Large intestine (tissue), 3 donors: ENCODE measurements around the gene IGF2BP2. TPM values are rescaled to one million over a fixed set of nuclear protein-coding genes. Genes with fewer than 3 reads are reported as not detected.
"Not testable (repeated sequence)": the region's sequence is repeated elsewhere in the genome, so short reads cannot be mapped to it uniquely, and the experiment has no call there.

Experiments
- DNase-seq, 2 donors: peaks; one replicate each; pipeline versions ENCODE4 v3.0.0 to v3.0.0-alpha.2; 2013
- H3K27ac ChIP-seq: one replicate; pipeline ENCODE4 v1.5.1; 2013; ENCODE audit warnings: low read length
- H3K27me3 ChIP-seq: 2 replicates; pipeline ENCODE4 v1.6.1; 2013; ENCODE audit warnings: low read length; ENCODE audit not compliant: control insufficient read depth, insufficient read depth
- H3K36me3 ChIP-seq: 2 replicates; pipeline ENCODE4 v1.6.1; 2013; ENCODE audit warnings: low read length; ENCODE audit not compliant: control insufficient read depth, insufficient read depth
- H3K4me1 ChIP-seq: one replicate; pipeline ENCODE4 v1.6.1; 2013; ENCODE audit warnings: low read length; ENCODE audit not compliant: control insufficient read depth, insufficient read depth
- H3K4me3 ChIP-seq: one replicate; pipeline ENCODE4 v1.5.1; 2013; ENCODE audit warnings: low read length
- H3K9me3 ChIP-seq: one replicate; pipeline ENCODE4 v1.6.1; 2013; ENCODE audit warnings: mild to moderate bottlenecking, low read depth, low read length, moderate library complexity; ENCODE audit not compliant: control insufficient read depth
- WGBS: methylation state at CpG from one replicate; pipeline ENCODE4 v1.1.5; 2013; ENCODE audit warnings: low lambda C conversion rate; ENCODE audit not compliant: insufficient coverage; 5-methylcytosine and 5-hydroxymethylcytosine counted together
- polyA plus RNA-seq: library from polyadenylated mRNA; unstranded; fragments of 120-200 nt; gene quantifications from one replicate; pipeline ENCODE4 v1.2.1, GENCODE V29; 2013

IGF2BP2 gene
- polyA plus RNA-seq, 1 donor = 87.7 TPM

DNA sequence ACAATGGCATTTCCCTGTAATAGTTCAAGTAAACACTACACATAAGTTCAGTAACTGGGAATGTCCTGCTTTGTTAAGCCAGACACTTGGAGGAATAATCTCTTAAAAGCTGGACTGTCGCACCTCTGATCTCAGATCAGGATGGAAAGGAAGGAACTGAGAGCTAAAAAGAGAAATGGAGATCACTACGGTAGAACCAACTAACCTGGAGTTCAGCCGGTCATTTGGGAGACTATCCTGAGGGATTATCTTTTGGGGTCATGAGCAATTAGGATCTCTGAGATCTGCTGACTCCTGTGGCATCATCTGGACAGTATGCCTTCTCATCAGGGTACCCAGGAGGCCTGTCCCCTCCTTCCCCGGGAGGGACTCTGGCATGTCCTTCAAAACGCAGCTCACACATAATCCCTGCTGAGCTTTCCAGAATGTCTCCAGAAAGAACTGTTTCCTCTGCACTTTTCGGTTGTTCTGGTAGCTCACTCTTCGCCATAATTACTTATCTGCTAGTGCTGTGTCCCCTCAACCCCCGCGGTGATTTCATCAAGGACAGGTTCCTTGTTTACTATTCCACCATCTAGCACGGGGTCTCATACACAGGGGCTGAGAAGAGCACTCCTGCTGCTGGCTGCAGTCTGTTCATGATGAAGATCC, 123.1 kb downstream of the IGF2BP2 start:
- Histone ChIP-seq H3K4me3 (no peak overlapping the region), H3K36me3 (no peaks in the 10 kb centered on the region), H3K27me3 (no peaks in the 10 kb centered on the region), H3K9me3 (no peaks in the 10 kb centered on the region), H3K4me1 (peaks cover 13% of the 10 kb centered on the region), H3K27ac (peak overlapping the region; percentile 57)
- DNase-seq = peak in 1 of 2 donors; percentile 49
- no CpG with 5 or more reads among the region's 10 CpGs for WGBS

DNA sequence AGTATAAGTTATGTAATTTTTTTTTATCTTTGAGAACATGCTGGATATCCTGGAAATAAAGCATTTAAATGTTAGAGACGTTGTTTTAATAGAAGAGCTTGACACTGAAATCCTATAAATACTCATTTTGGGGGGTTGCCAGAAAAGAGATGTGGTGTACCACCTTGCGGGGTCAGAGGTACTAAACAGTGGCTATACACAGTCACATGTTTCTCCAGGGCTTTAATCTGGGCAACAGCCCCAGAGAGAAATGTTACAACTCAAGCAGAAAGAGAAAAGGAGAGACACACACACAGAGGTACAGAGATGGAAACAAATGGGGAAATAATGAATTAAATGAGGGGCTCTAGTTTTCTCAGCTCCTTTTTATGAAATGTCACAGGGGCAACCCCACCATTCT, 124.9 kb downstream of the IGF2BP2 start:
- peaks cover 2% of the 10 kb centered on the region for H3K36me3 ChIP-seq
- H3K27me3 ChIP-seq = no peaks in the 10 kb centered on the region
- DNase-seq = no peak
- no peaks in the 10 kb centered on the region for H3K9me3 ChIP-seq
- 100% methylated on average over 2 of the region's 2 CpGs for WGBS
- H3K27ac ChIP-seq = no peak overlapping the region
- no peak overlapping the region for H3K4me3 ChIP-seq
- H3K4me1 ChIP-seq = peaks cover 13% of the 10 kb centered on the region

DNA sequence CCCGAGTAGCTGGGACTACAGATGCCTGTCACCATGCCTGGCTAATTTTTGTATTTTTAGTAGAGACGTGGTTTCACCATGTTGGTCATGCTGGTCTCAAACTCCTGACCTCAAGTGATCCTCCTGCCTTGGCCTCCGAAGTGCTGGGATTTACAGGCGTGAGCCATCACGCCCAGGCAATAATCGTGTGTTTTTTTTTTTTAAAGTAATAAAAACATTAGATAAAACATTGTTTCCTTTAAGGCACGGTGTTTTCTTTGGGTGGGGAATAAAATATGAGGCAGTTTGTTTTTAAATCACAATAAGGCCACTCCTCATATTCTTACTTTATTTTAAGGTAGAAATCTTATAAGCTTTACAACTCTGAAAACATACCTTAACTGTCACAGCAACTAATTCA, 127.6 kb downstream of the IGF2BP2 start:
- not testable (repeated sequence) for H3K4me1 ChIP-seq, H3K27me3 ChIP-seq, H3K4me3 ChIP-seq, H3K9me3 ChIP-seq, H3K36me3 ChIP-seq, H3K27ac ChIP-seq, DNase-seq
- WGBS = no CpG with 5 or more reads among the region's 7 CpGs

DNA sequence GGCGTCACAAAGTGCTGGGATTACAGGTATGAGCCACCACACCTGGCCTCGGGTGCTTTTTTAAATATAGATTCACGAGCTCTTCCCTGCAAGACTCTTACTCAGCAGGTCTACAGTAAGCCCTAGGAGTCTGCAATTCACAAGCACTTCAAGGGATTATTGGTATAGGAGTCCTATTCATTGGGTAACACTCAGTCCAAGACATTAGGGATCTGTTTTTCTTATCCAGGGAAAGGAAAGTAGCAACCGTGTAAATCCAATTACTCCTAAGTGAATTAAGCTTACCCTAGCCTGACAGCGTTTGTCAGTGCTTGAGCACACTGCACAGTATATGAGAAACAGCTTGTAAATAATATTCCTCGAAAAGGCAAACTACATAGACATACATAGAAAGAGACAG, 128.8 kb downstream of the IGF2BP2 start:
- Histone ChIP-seq H3K27me3 (no peaks in the 10 kb centered on the region), H3K4me3 (no peak overlapping the region), H3K4me1 (no peaks in the 10 kb centered on the region), H3K36me3 (peaks cover 18% of the 10 kb centered on the region), H3K27ac (peak overlapping the region; percentile 14), H3K9me3 (no peaks in the 10 kb centered on the region)
- DNase-seq = no peak
- 54% methylated on average over 2 of the region's 6 CpGs for WGBS

DNA sequence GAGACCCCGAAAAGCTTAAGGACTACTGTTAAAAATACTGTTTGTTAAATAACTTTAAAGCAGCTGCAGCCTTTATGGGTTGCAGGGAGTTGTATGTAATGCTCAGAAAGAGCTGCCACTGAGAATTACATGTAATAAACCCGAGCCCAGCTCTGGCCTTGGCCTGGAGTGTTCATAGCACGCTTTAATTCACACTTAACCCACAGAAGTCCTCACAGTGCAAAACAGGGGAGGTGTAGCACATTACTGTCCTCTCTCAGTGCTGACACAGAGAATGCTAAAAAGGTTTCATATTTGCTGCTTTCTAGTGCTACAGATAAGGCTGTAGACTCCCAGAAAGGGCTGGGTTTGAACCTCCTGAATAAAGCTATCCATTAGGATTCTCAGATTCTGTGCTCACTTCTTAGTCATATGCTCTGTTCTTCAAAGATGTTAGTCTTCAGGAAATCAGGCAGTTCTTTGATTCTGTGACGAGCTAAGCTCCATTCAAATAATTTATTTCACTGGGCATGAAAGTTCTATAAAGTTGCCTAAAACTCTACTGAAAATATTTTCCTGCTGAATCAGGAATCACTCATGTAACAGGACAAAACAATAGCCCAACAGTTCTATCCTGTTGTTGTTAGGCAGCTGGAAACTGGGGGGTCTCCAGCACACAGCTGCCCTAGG, 130.7 kb downstream of the IGF2BP2 start:
- Histone ChIP-seq H3K36me3 (peaks cover 21% of the 10 kb centered on the region), H3K27me3 (no peaks in the 10 kb centered on the region), H3K4me1 (peaks cover 2% of the 10 kb centered on the region), H3K9me3 (no peaks in the 10 kb centered on the region), H3K4me3 (no peak overlapping the region), H3K27ac (no peak overlapping the region)
- WGBS = no CpG with 5 or more reads among the region's 4 CpGs
- DNase-seq = no peak

DNA sequence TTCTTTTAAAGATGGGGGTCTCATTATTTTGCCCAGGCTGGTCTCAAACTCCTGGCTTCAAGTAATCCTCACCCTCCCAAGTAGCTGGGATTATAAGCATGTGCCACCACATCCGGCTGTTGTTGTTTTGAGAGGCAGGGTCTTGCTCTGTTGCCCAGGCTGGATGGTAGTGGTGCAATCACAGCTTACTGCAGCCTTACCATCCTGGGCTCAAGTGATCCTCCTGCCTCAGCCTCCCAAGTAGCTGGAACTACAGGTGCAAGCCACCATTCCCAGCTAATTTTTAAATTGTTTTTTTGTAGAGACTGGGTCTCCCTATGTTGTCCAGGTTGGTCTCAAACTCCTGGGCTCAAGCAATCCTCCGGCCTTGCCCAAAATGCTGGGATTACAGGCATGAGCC, 133.2 kb downstream of the IGF2BP2 start:
- Histone ChIP-seq H3K27me3 (no peaks in the 10 kb centered on the region), H3K9me3 (no peaks in the 10 kb centered on the region), H3K27ac (no peak overlapping the region), H3K4me3 (no peak overlapping the region), H3K36me3 (peaks cover 40% of the 10 kb centered on the region), H3K4me1 (peaks cover 2% of the 10 kb centered on the region)
- WGBS = no CpG with 5 or more reads among the region's 2 CpGs
- DNase-seq = no peak

DNA sequence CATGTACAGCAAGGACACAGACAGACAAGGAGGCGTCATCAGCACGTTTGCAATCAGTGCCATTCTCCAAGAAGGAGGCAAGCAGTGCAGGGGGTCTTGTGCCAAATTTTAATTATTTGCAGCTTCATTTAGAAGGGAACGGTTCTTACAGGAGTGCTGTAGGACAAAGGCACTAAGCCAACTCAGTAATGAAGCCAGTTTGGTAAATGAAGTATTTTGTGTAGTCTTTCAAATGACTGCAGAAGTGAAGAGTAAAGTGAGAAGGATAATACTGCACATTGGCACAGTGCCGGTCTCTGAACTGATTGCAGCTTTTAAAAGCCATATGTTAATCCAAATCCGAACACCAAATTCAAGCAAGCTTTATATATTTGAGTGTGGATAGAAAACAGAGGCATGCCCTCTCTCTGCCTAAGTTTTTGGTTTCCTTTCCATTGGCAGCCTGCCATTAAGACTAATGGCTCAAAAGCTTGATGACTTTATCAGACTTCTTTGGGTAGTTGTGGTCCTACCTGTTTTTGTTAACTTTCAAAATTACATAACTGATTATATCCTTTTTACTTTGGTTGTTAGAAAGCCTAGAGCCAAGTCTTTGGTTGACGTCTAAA, 137.5 kb downstream of the IGF2BP2 start:
- H3K4me1 ChIP-seq = peaks cover 2% of the 10 kb centered on the region
- H3K4me3 ChIP-seq = no peak overlapping the region
- WGBS = 94% methylated on average over 3 of the region's 6 CpGs
- H3K9me3 ChIP-seq = no peaks in the 10 kb centered on the region
- no peak overlapping the region for H3K27ac ChIP-seq
- DNase-seq = no peak
- peaks cover 70% of the 10 kb centered on the region for H3K36me3 ChIP-seq
- H3K27me3 ChIP-seq = no peaks in the 10 kb centered on the region

DNA sequence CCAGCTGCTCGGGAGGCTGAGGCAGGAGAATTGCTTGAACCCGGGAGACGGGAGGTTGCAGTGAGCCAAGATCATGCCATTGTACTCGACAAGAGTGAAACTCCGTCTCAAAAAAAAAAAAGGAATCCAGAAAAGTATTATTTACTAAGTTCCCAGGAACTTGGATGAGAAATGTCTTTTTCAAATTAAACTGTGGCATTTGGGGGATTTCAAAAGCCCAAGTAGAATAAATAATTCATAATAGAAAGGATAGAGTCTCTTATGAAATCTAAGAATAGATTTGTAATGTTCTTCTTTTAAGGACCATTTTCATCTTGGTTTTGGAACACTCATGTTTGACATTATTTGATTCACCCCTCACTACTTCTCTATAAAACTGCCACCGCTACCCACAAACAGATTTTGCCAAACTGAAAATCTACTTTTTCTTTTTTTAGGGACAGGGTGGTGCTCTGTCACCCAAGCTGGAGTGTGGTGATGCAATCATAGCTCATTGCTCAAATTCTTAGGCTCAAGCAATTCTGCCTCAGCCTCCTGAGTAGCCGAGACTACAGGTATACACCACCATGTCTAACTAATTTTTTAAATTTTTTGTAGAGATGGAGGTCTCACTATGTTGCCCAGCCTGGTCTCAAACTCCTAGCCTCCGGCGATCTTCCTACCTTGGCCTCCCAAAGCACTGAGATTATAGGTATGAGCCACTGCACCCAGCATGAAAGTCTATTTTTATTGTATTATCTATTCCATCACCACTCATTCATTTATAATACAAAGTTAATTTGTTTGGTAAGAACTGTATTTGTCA, 139.4 kb downstream of the IGF2BP2 start:
- Histone ChIP-seq H3K4me3 (no peak overlapping the region), H3K4me1 (no peaks in the 10 kb centered on the region), H3K27me3 (no peaks in the 10 kb centered on the region), H3K27ac (no peak overlapping the region), H3K36me3 (peaks cover 66% of the 10 kb centered on the region), H3K9me3 (no peaks in the 10 kb centered on the region)
- 96% methylated on average over 5 of the region's 9 CpGs for WGBS
- DNase-seq = no peak

DNA sequence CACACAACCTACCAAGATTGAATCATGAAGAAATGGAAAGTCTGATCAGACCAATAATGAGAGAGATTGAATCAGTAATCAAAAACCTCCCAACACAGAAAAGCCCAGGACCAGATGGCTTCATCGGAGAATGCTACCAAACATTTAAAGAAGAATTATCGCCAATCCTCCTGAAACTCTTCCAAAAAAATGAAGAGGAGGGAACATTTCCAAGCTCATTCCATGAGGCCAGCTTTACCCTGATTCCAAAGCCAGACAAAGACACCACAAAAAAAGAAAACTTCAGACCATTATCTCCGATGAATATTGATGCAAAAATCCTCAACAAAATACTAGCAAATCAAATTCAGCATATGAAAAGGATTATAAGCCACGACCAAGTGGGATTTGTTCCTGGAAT, 144.6 kb downstream of the IGF2BP2 start:
- 67% methylated on average over 1 of the region's 4 CpGs for WGBS
- Histone ChIP-seq H3K27me3 (no peaks in the 10 kb centered on the region), H3K9me3 (peaks cover 2% of the 10 kb centered on the region), H3K4me1 (no peaks in the 10 kb centered on the region), H3K27ac (no peak overlapping the region), H3K36me3 (peaks cover 54% of the 10 kb centered on the region), H3K4me3 (no peak overlapping the region)
- DNase-seq = no peak

DNA sequence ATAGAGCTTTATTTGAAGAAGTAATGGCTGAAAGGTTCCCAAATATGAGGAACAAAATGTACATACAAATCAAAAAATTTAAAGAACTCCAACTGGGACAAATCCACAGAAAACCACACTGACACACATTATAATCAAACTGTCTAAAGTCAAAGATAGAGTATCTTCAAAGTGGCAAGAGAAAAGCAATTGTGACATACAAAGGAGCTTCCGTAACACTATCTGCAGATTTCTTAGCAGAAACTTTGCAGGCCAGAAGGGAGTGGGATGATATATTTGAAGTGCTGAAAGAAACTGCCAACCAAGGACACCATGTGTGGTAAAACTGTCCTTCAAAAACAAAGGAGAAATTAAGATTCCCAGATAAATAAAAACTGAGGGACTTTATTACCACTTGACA, 146.8 kb downstream of the IGF2BP2 start:
- H3K36me3 ChIP-seq = peaks cover 60% of the 10 kb centered on the region
- no CpG with 5 or more reads among the region's 1 CpG for WGBS
- DNase-seq = no peak

More for the DNA sequence above, 146.8 kb downstream of the IGF2BP2 start:
- H3K9me3 ChIP-seq = peaks cover 2% of the 10 kb centered on the region
- H3K4me1 ChIP-seq = no peaks in the 10 kb centered on the region
- no peak overlapping the region for H3K4me3 ChIP-seq
- H3K27me3 ChIP-seq = no peaks in the 10 kb centered on the region
- H3K27ac ChIP-seq = no peak overlapping the region
